Large intestine (tissue), 3 donors: ENCODE results near the gene FBXO31. TPM values are rescaled to one million over a fixed set of nuclear protein-coding genes. Genes with fewer than 3 reads are reported as not detected.

Source experiments
- DNase-seq, 2 donors: peaks; one replicate each; pipeline versions ENCODE4 v3.0.0 to v3.0.0-alpha.2; 2013
- H3K27ac ChIP-seq: one replicate; pipeline ENCODE4 v1.5.1; 2013; ENCODE audit warnings: low read length
- H3K27me3 ChIP-seq: 2 replicates; pipeline ENCODE4 v1.6.1; 2013; ENCODE audit warnings: low read length; ENCODE audit not compliant: control insufficient read depth, insufficient read depth
- H3K36me3 ChIP-seq: 2 replicates; pipeline ENCODE4 v1.6.1; 2013; ENCODE audit warnings: low read length; ENCODE audit not compliant: control insufficient read depth, insufficient read depth
- H3K4me1 ChIP-seq: one replicate; pipeline ENCODE4 v1.6.1; 2013; ENCODE audit warnings: low read length; ENCODE audit not compliant: control insufficient read depth, insufficient read depth
- H3K4me3 ChIP-seq: one replicate; pipeline ENCODE4 v1.5.1; 2013; ENCODE audit warnings: low read length
- H3K9me3 ChIP-seq: one replicate; pipeline ENCODE4 v1.6.1; 2013; ENCODE audit warnings: mild to moderate bottlenecking, low read depth, low read length, moderate library complexity; ENCODE audit not compliant: control insufficient read depth
- WGBS: methylation state at CpG from one replicate; pipeline ENCODE4 v1.1.5; 2013; ENCODE audit warnings: low lambda C conversion rate; ENCODE audit not compliant: insufficient coverage; 5-methylcytosine and 5-hydroxymethylcytosine counted together
- polyA plus RNA-seq: library from polyadenylated mRNA; unstranded; fragments of 120-200 nt; gene quantifications from one replicate; pipeline ENCODE4 v1.2.1, GENCODE V29; 2013

Gene FBXO31
- polyA plus RNA-seq, 1 donor = 18.3 TPM

- no peak for DNase-seq
Measured at GRCh38 chr16:87321336-87322107, 62.1 kb downstream of the FBXO31 start.

DNA sequence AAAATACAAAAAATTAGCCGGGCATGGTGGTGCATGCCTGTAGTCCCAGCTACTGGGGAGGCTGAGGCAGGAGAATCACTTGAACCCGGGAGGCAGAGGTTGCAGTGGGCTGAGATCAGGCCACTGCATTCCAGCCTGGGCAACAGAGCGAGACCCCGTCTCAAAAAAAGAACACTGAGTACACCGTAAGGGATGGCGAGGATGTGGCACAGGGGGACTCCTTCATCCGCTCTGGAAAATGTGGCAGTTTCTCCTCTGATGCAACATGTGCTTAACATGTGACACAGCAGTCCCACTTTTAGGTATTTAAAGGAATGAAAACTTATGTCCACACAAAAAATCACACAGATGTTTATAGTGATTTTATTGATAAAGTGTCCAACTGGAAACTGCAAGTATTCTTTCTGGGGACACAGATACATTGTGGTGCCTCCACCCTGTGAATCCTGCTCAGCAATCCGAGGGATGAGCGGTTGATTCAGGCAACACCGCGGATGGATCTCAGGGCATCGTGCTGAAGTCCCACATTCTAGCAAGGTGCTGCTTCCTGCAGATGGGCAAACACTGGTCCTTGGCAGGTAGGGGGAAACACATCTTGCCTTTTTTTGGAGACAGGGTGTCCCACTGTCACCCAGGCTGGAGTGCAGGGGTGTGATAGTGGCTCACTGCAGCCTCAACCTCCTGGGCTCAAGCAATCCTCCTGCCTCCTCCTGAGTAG, 62.9 kb downstream of the FBXO31 start:
- Histone ChIP-seq H3K4me1 (peaks cover 7% of the 10 kb centered on the region), H3K27ac (no peak overlapping the region), H3K36me3 (peaks cover 7% of the 10 kb centered on the region), H3K27me3 (no peaks in the 10 kb centered on the region), H3K4me3 (no peak overlapping the region), H3K9me3 (no peaks in the 10 kb centered on the region)
- DNase-seq = no peak
- WGBS = 100% methylated on average over 1 of the region's 12 CpGs

More at GRCh38 chr16:87321336-87322107, 62.1 kb downstream of the FBXO31 start:
- WGBS = 97% methylated on average over 6 of the region's 20 CpGs
- no peaks in the 10 kb centered on the region for H3K9me3 ChIP-seq
- H3K36me3 ChIP-seq = peaks cover 9% of the 10 kb centered on the region
- no peaks in the 10 kb centered on the region for H3K27me3 ChIP-seq
- no peak overlapping the region for H3K4me3 ChIP-seq
- H3K4me1 ChIP-seq = peaks cover 7% of the 10 kb centered on the region
- no peak overlapping the region for H3K27ac ChIP-seq

GRCh38 chr16:87319997-87320491, 63.5 kb downstream of the FBXO31 start:
- no CpG with 5 or more reads among the region's 7 CpGs for WGBS
- Histone ChIP-seq H3K9me3 (no peaks in the 10 kb centered on the region), H3K27ac (no peak overlapping the region), H3K4me1 (peaks cover 7% of the 10 kb centered on the region), H3K27me3 (no peaks in the 10 kb centered on the region), H3K4me3 (no peak overlapping the region), H3K36me3 (peaks cover 7% of the 10 kb centered on the region)
- DNase-seq = no peak

- no peak overlapping the region for H3K4me3 ChIP-seq
- H3K4me1 ChIP-seq = peaks cover 7% of the 10 kb centered on the region
Measured at GRCh38 chr16:87319011-87319410, 64.6 kb downstream of the FBXO31 start.

DNA sequence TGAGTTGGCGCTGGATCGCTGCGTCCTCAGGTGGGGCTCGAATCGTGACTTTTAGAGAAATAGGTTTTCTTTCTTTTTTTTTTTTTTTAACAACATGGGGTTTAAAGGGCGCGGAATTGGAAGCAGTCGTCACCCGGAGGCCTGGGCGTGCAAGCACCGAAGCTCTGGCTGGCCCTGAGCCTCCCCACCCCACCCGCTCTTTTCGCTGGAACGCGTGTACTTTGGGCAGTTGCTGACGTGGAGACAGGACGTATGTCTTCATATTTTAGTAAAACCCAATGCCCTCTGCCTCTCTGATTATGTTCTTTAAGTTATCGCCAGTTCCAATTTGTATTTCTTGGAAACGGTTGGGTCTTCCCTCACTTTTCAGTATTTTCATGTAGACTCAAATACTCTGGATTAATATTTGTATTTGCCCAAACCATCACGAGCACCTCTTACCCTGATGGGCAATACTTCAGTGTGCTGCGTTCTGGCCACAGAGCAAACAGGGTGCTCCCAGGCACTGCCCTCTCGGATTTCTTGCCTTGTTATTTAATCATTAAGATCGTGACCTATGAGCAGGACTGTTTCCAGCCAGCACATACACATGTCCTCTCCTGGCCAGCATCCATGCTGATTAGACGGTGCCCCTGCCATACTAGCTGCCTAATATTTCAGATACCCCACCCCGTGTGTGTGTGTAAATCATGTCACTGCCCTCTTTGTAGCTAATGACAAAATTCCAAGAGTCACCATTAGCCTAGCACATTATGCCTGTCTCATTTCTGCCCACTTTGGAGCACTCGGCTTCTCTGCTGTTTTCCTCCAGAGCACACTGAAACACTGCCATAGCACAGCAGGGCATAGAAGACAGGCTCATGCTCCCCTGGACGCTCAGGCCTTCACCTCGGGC, 65.6 kb downstream of the FBXO31 start:
- H3K4me3 ChIP-seq = peak overlapping the region; percentile 97
- H3K27me3 ChIP-seq = no peaks in the 10 kb centered on the region
- peaks cover 2% of the 10 kb centered on the region for H3K36me3 ChIP-seq
- peak; percentile 67 to 75 for DNase-seq
- H3K9me3 ChIP-seq = no peaks in the 10 kb centered on the region
- peaks cover 7% of the 10 kb centered on the region for H3K4me1 ChIP-seq
- 0% methylated on average over 1 of the region's 28 CpGs for WGBS
- H3K27ac ChIP-seq = peak overlapping the region; percentile 85

More at GRCh38 chr16:87319011-87319410, 64.6 kb downstream of the FBXO31 start:
- Histone ChIP-seq H3K27ac (no peak overlapping the region), H3K9me3 (no peaks in the 10 kb centered on the region), H3K27me3 (no peaks in the 10 kb centered on the region), H3K36me3 (peaks cover 5% of the 10 kb centered on the region)
- DNase-seq = no peak

- Histone ChIP-seq H3K4me3 (peak within 1 kb of the TSS; percentile 97), H3K9me3 (no peaks in the 10 kb centered on the region), H3K4me1 (peaks cover 7% of the 10 kb centered on the region), H3K27ac (peak within 1 kb of the TSS; percentile 85), H3K27me3 (no peaks in the 10 kb centered on the region), H3K36me3 (peaks cover 2% of the 10 kb centered on the region)
- peak; percentile 95 to 97 for DNase-seq
- WGBS = no CpG with 5 or more reads among the region's 64 CpGs
Measured at GRCh38 chr16:87316923-87317749, 66.4 kb downstream of the FBXO31 start, which contains the start of gene C16orf95. TSS of gene C16orf95 (minus strand) at chr16:87317392. CDS start at chr16:87317242, 150 bp downstream.

DNA sequence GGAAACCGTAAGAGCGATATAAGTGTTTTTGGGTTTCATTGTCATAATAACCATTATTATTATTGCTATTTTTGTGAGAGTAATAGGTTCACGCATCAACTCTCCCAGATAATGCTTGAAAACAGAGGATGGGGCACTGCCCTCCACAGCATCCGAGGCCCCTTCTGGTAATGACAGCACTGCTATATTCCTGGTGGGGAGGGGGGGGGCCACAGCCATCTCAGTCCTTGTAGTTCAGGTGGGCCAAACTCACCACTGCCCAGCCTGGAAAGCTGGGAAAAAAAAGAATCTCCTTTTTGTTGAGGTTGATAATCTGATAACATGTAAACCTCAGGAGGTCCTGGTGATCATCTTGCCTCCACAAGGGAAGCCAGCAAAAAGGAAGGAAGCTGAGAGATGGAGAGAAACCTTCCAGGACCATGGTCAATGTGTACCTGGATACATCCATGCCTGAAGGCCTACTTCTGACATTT, 67.1 kb downstream of the FBXO31 start:
- H3K36me3 ChIP-seq = peaks cover 2% of the 10 kb centered on the region
- no peaks in the 10 kb centered on the region for H3K9me3 ChIP-seq
- WGBS = no CpG with 5 or more reads among the region's 4 CpGs
- peak overlapping the region; percentile 85 for H3K27ac ChIP-seq
- no peaks in the 10 kb centered on the region for H3K27me3 ChIP-seq
- peaks cover 7% of the 10 kb centered on the region for H3K4me1 ChIP-seq
- DNase-seq = no peak
- peak overlapping the region; percentile 97 for H3K4me3 ChIP-seq

- no peak for DNase-seq
- WGBS = no CpG with 5 or more reads among the region's 10 CpGs
Measured at GRCh38 chr16:87314990-87315420, 68.6 kb downstream of the FBXO31 start.

GRCh38 chr16:87312008-87312407, 71.6 kb downstream of the FBXO31 start:
- no peak for DNase-seq
- Histone ChIP-seq H3K4me3 (no peak overlapping the region), H3K36me3 (no peaks in the 10 kb centered on the region), H3K4me1 (no peaks in the 10 kb centered on the region), H3K27ac (no peak overlapping the region), H3K27me3 (no peaks in the 10 kb centered on the region), H3K9me3 (no peaks in the 10 kb centered on the region)
- WGBS = no CpG with 5 or more reads among the region's 7 CpGs

More at GRCh38 chr16:87314990-87315420, 68.6 kb downstream of the FBXO31 start:
- Histone ChIP-seq H3K4me1 (peaks cover 7% of the 10 kb centered on the region), H3K27me3 (no peaks in the 10 kb centered on the region), H3K27ac (no peak overlapping the region), H3K4me3 (no peak overlapping the region), H3K36me3 (peaks cover 2% of the 10 kb centered on the region), H3K9me3 (no peaks in the 10 kb centered on the region)
